AG09309 (cell line): Measurements from ENCODE around the gene PSMD13.

Source experiments
- DNase-seq: peaks from one replicate; pipeline ENCODE4 v3.0.0-alpha.2; 2010; ENCODE audit warnings: low read depth
- H3K4me3 ChIP-seq: 2 replicates; pipeline ENCODE4 v1.5.1; 2011; ENCODE audit warnings: mild to moderate bottlenecking, low read depth, low read length, moderate library complexity; ENCODE audit not compliant: control insufficient read depth
- CTCF ChIP-seq: IDR thresholded peaks from 2 replicates; pipeline ENCODE4 v1.5.1; 2011; ENCODE audit warnings: mild to moderate bottlenecking, low read depth, low read length, inconsistent platforms; ENCODE audit not compliant: insufficient read depth, control insufficient read depth; ENCODE audit errors: missing control alignments

The PSMD13 gene

DNA sequence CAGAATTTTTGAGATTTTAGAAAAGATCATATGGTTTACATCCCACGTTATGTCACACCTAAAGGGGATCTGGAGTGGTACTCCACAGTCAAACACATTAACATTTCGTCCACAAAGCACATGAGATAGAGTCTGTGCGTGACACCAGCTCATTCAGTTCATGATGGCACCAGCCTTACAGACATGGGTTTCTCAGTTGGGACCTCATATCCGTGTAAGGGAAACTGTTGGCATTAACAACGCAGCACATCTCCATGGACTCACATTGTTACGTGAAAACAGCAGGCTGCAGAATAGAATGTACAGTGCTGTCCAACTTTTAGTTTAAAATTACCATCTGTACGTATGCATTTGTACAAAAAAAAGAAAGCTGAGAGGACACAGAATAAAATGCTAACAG lies 15.2 kb upstream of the PSMD13 start:
- H3K4me3 ChIP-seq, result no peak overlapping the region
- no peak for TF ChIP-seq CTCF
- no peak for DNase-seq

GRCh38 chr11:221998-222789 lies 14.6 kb upstream of the PSMD13 start:
- TF ChIP-seq CTCF, result no peak
- no peak overlapping the region for H3K4me3 ChIP-seq
- DNase-seq, result no peak

DNA sequence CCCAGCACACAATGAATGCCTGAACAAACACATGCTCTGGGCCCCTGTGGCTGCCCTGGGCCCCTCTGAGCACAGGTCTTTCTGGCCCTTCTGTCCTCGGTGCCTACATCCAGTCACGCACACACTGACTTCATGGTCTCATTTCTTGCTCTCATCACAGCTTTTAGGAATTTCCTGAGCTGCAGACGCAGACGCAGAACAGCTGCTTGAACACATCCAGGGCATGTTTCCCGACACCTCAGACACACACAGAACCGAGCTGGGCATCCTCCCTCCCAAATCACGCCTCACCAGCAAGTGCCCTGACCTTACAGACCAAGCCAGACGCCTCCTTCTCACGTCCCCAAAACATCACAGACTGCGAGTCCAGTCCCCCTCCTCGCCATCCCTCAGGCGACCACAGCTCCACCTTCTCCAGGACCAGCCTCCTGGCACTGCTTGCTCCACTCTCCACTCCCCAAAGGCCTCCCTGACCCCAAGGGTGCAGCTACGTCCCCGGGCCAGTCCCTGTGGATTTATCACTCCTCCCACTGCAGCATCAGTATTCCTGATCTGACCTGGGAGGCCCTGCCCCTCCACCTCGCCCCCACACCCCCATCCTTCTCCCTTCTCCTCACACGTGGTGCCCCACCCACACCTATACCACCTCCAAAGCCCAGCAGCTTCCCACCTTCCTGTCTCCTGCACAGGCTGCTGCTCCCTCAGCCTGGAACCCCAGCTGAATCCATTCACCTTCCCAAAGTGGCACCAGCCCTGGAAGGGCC lies 13.6 kb upstream of the PSMD13 start:
- no peak for DNase-seq
- no peak overlapping the region for H3K4me3 ChIP-seq
- TF ChIP-seq CTCF, result no peak

DNA sequence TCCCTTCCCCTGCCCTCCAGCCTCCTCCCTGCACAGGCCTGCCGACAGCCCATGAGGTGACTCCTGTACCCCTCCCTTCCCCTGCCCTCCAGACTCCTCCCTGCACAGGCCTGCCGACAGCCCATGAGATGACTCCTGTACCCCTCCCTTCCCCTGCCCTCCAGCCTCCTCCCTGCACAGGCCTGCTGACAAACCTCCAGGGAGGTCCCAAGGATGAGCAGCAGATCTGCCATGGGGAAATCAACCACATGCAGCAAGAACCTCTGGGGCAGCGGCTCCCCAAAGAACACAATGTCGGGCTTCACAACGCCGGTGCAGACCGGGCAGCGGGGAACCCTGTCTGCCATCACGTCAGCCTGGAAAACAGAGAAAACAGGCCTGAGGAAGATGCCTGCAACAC lies 12.9 kb upstream of the PSMD13 start:
- no peak for DNase-seq
- TF ChIP-seq CTCF, result no peak
- H3K4me3 ChIP-seq, result no peak overlapping the region

GRCh38 chr11:224424-224823 lies 12.4 kb upstream of the PSMD13 start:
- DNase-seq, result no peak
- no peak for TF ChIP-seq CTCF
- H3K4me3 ChIP-seq, result no peak overlapping the region

- no peak overlapping the region for H3K4me3 ChIP-seq
- TF ChIP-seq CTCF, result no peak
- DNase-seq, result no peak
These were observed 10.9 kb upstream of the PSMD13 start for GRCh38 chr11:225734-226453.
